GM21367 (cell line): Measurements from ENCODE around the gene RHOBTB1.
"Not testable (repeated sequence)": the region's sequence is repeated elsewhere in the genome, so short reads cannot be mapped to it uniquely, and the experiment has no call there.

Source experiments
- ATAC-seq: cut with Tn5 transposase; IDR thresholded peaks from one replicate; pipeline ENCODE4 v1.9.1; 2021; ENCODE audit not compliant: unreplicated experiment

RHOBTB1 gene, protein sequence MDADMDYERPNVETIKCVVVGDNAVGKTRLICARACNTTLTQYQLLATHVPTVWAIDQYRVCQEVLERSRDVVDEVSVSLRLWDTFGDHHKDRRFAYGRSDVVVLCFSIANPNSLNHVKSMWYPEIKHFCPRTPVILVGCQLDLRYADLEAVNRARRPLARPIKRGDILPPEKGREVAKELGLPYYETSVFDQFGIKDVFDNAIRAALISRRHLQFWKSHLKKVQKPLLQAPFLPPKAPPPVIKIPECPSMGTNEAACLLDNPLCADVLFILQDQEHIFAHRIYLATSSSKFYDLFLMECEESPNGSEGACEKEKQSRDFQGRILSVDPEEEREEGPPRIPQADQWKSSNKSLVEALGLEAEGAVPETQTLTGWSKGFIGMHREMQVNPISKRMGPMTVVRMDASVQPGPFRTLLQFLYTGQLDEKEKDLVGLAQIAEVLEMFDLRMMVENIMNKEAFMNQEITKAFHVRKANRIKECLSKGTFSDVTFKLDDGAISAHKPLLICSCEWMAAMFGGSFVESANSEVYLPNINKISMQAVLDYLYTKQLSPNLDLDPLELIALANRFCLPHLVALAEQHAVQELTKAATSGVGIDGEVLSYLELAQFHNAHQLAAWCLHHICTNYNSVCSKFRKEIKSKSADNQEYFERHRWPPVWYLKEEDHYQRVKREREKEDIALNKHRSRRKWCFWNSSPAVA

GRCh38 chr10:60944058-60944909, at the start of gene RHOBTB1:
RHOBTB1 (minus strand) TSS chr10:60944185; CDS start chr10:60911542, 32,643 bp downstream.
- peak; percentile 52 for ATAC-seq

DNA sequence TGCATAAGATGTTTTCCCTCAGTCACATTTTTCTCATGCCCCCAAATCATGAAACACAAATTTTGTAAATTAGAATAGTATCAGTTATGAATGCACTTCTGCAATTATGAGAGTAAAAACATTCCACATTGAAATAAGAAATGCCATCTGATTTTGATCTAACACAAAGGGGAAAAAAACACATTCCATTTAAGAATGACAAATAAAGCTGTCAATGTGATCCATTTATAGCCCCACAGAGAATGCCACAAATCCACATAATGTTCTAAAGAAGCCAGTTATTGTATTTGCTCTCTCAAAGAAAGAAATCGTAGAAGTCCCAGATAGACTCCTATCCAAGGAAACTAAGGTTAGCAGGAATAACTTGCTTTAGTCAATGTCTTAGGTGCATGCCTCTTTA, 48.7 kb upstream of the RHOBTB1 start:
- ATAC-seq: no peak

- no peak for ATAC-seq
These were observed 46.7 kb upstream of the RHOBTB1 start for GRCh38 chr10:60990663-60991062.

DNA sequence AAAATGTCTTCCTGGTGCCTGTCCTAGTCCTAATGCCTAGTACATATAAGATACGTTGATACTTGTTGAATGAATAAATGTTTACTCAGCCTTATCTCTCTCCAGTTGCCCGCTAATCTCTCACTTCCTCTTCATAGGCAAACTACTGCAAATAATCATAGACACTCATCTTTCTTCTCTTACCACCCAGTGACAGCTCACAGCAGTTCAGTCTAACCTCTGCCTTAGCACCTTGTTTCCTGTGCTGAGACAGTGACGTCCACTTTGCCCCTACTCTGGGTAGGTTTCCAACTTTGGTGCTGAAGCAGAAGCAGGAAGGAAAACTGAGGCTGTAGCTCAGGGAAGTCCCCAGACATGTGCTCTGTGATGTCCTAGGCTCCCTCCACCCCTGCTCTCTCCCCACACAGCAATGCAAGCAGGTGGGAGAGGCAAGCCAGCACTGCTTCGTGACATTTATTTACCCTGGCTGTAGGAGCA, 45.5 kb upstream of the RHOBTB1 start:
- ATAC-seq: no peak

DNA sequence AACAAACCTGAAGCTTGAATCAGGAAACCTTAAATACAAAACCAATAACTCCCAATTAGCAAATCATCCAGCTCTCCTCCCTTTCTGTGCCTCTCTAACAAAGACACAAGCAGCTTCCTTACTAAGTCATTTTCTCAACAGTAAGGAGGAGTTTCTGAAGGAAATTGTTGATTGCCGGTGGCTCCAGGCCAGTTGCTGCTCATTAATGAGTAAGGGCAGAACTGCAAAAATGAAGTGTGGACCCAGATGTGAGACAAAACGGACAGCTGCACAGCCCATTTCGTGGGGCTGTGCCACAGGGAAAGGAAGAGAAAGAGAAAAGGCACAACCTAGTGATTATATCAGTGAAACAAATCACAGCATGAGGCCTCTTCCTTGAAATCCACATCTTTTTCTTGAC, 42.8 kb upstream of the RHOBTB1 start:
- ATAC-seq: no peak

DNA sequence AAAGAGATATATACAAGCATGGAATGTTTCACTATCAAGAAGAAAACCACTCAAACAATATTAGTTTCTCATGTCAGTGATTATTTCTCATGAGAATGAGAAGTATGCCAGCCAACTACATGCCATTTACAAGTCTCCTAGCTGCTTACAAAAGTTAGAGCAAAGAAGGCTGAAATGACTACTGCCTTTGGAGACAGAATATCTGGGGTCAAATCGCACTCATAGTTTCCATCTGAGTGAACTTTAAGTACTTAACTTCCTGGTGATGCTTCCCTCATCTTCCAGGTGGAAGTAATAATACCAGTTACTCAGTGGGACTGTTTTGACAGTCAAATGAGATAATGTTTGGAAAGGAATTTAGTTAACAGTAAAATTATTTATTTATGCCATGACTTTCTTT, 42.0 kb upstream of the RHOBTB1 start:
- no peak for ATAC-seq

DNA sequence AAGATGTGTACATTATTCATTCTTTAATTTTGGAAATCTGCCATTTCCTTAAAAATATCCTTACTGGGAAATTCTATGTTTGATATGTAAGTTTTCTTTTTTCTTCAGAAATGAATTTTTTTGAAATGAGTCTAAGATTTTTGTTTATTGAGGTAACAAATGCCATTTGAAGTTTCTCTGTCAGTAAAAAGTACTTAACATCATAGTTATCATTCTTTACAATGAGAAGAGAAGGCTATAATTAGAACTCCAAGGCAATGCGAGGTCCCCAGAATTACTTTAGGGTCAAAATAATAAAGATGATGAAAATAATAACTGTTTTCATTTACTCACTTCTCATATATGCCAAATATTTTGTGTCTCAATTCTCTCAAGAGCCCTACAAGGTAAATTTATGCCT, 37.0 kb upstream of the RHOBTB1 start:
- no peak for ATAC-seq

- no peak for ATAC-seq
These were observed 35.7 kb upstream of the RHOBTB1 start for GRCh38 chr10:60979667-60980104.

DNA sequence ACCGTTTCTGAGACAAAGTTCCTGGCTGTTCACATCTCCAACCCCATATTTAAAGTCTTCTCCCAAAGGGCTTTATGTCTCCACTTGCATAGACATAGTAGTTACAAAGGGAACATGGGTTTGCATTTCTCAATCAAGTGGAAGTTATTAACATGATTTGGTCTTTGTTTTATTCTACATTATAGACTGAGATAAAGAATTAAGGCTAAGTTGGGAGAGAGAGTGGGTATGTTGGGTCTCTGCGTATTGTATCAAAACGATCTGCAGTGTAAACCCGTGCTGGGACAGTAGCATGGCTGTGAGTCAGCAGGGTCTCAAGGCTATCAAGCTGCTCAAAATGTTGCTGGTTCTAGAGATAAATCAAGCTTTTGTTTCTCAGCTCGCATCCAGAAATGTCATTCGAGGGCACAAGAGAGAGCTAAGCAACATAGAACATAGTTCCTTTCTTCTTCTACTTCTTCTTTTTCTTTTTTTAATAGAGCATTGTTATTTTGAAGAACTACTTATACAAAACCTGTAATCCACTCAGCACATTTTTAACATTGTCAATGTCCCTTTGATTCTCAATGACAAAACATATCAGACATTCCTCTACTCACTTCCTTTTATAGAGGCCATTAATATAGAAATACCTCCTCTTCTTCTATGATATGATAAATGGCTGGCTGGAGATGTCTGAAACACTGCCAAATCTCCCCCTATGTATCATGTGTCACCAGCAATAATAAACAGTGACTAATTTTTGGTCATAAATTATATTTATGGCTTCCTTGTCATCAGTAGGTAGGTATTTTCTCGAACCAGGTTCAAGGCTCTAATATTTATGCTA, 34.5 kb upstream of the RHOBTB1 start:
- ATAC-seq: no peak

GRCh38 chr10:60977161-60978122, 33.5 kb upstream of the RHOBTB1 start:
- ATAC-seq: no peak

GRCh38 chr10:60976687-60977086, 32.7 kb upstream of the RHOBTB1 start:
- ATAC-seq: no peak

- no peak for ATAC-seq
These were observed 31.7 kb upstream of the RHOBTB1 start for GRCh38 chr10:60975716-60976115.

DNA sequence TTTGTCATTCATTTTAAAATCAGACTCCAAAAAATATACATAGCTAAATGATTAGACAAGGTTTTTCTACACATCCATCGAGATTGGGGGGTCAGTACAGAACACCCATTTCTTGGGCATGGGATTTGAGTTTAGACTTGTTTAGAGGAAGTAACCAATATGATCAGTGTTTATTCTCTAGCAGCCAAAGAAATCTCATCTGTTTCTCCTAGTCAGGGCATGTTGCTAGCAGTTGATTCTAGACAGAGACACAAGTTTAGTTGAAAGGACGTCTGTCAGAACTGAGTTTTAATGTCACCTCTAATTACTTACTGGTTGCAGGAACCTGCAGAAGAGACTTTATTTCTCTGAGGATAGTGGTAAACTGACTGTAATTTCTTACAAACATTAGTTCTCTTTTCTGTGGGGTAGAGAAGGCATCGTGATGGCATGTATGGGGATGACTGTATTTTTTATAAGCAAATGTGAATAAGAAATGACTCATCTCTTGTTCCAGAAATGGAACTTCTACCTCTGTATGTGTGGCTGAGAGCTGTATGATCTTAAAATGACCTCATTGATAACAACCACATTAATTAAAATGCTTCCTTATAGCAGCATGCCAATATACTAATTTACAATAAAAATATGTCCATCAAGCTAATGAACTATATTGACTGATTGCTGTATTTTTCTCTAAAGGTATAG, 30.6 kb upstream of the RHOBTB1 start:
- no peak for ATAC-seq

DNA sequence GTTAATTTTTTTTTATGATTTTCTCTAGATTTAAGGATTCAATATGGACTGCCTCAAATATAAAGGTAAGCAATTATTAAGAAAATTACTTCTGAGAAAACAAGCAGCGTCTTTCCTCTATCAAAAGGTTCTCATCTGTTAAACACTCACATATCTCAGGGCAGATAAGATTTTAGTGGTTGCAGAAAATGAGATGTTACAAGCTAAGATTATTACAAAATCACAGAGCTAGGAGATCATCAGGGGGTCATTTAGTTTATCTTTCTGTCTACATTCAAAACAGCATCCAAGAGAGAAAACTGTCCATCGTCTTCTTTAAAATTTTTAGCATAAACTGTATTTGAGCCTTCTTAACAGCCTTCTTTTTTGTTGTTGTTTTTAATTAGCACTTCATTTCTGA, 29.1 kb upstream of the RHOBTB1 start:
- no peak for ATAC-seq

DNA sequence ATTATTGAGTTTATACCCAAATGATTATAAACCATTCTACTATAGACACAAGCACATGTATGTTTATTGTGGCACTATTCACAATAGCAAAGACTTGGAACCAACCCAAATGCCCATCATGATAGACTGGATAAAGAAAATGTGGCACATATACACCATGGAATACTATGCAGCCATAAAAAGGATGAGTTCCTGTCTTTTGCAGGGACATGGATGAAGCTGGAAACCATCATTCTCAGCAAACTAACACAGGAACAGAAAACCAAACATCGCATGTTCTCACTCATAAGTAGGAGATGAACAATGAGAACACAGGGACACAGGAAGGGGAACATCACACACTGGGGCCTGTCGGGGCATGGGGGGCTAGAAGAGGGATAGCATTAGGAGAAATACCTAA, 28.2 kb upstream of the RHOBTB1 start:
- ATAC-seq: not testable (repeated sequence)

GRCh38 chr10:60970526-60970925, 26.5 kb upstream of the RHOBTB1 start:
- no peak for ATAC-seq

GRCh38 chr10:60968504-60968903, 24.5 kb upstream of the RHOBTB1 start:
- no peak for ATAC-seq

- ATAC-seq: no peak
These were observed 24.0 kb upstream of the RHOBTB1 start for GRCh38 chr10:60967854-60968484.
